Measurements from ENCODE around the gene NPIPB8.
"Not testable (repeated sequence)": the region's sequence is repeated elsewhere in the genome, so short reads cannot be mapped to it uniquely, and the experiment has no call there.

The NPIPB8 gene

GRCh38 chr16:28596115-28596630, 41.7 kb upstream of the NPIPB8 start:
- TF ChIP-seq CTCF (conservative IDR thresholded peaks at IDR 0.05; ENCODE audit: low read depth, low read length) = no peak
- no peak for DNase-seq (ENCODE audit: low read depth)
- no peak overlapping the region for H3K4me3 ChIP-seq (ENCODE audit: low read depth, low read length)

- no peak for TF ChIP-seq CTCF (conservative IDR thresholded peaks at IDR 0.05; ENCODE audit: low read depth, low read length)
- DNase-seq (ENCODE audit: low read depth) = no peak
- no peak within 1 kb of the TSS for H3K4me3 ChIP-seq (ENCODE audit: low read depth, low read length)
These were observed 40.8 kb upstream of the NPIPB8 start, which contains the start of gene SULT1A2 for GRCh38 chr16:28596840-28597691. SULT1A2 (minus strand) TSS chr16:28597050; CDS start chr16:28595930, 1,120 bp downstream.

GRCh38 chr16:28597692-28598261, 40.1 kb upstream of the NPIPB8 start:
- DNase-seq (ENCODE audit: low read depth) = peak; percentile 47
- peak; percentile 35 for TF ChIP-seq CTCF (conservative IDR thresholded peaks at IDR 0.05; ENCODE audit: low read depth, low read length)
- no peak overlapping the region for H3K4me3 ChIP-seq (ENCODE audit: low read depth, low read length)

GRCh38 chr16:28599377-28600285, 38.2 kb upstream of the NPIPB8 start:
- not testable (repeated sequence) for H3K4me3 ChIP-seq (ENCODE audit: low read depth, low read length)

GRCh38 chr16:28600965-28601364, 36.9 kb upstream of the NPIPB8 start:
- H3K4me3 ChIP-seq (ENCODE audit: low read depth, low read length); DNase-seq (ENCODE audit: low read depth): not testable (repeated sequence)

More at GRCh38 chr16:28599377-28600285, 38.2 kb upstream of the NPIPB8 start:
- DNase-seq (ENCODE audit: low read depth) = not testable (repeated sequence)

- not testable (repeated sequence) for DNase-seq (ENCODE audit: low read depth); H3K4me3 ChIP-seq (ENCODE audit: low read depth, low read length)
These were observed 36.3 kb upstream of the NPIPB8 start for GRCh38 chr16:28601589-28601988.

- H3K4me3 ChIP-seq (ENCODE audit: low read depth, low read length); DNase-seq (ENCODE audit: low read depth): not testable (repeated sequence)
These were observed 35.8 kb upstream of the NPIPB8 start for GRCh38 chr16:28602062-28602461.

GRCh38 chr16:28602529-28602928, 35.3 kb upstream of the NPIPB8 start:
- no peak overlapping the region for H3K4me3 ChIP-seq (ENCODE audit: low read depth, low read length)
- no peak for DNase-seq (ENCODE audit: low read depth)
- TF ChIP-seq CTCF (conservative IDR thresholded peaks at IDR 0.05; ENCODE audit: low read depth, low read length) = no peak

All from choroid plexus epithelial cell (primary cell).